Measurements from ENCODE around the gene GPC6.
A peak's percentile ranks its signal among the peaks of the same experiment; 100 is the strongest.
"Not testable (repeated sequence)": the region's sequence is repeated elsewhere in the genome, so short reads cannot be mapped to it uniquely, and the experiment has no call there.

Gene GPC6

DNA sequence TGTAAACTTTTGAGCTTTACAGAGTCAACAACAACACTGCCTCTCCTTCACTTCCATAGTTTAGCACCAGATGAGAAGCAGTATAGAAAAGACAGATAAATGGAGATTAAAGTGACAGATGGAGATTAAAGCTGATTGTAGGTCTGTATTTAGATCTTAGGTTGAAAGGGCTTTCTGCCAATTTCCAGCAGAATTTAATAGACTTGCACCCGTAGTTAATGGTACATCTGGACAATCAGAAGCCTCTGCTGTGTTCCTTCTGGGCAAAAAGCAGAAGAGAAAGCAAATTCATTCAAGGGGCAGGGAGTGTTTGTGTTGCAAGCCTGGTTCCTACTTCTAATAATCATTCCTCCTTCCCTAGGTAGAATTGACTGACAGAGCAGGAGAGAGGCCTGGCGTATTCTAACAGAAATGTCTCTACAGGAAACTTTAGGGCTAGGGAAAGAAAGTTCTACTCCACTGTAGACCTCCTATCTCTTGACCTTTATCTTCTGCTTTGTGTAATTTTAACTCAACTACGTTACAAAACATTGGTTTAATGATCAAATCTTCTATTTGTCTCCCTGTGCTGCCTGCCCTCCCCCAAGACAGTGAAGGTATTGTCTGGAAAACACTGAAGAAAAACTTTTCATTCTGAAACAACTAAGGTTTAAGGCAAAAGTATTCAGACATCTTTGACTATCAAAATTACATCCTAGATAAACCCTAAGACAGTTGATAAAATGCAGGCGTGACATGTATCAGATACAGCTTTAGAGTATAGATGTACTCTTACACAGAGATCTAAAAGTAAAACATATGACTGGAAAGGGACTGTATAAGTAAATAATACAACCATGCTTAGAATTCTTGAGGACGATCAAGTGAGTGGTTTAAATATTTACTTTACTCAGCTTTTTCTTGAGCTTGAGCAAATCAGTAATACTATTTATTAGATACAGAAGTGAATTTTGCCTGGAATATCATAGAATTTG is 44.4 kb downstream of the GPC6 start:
- DNase-seq, result peak; percentile 59

DNA sequence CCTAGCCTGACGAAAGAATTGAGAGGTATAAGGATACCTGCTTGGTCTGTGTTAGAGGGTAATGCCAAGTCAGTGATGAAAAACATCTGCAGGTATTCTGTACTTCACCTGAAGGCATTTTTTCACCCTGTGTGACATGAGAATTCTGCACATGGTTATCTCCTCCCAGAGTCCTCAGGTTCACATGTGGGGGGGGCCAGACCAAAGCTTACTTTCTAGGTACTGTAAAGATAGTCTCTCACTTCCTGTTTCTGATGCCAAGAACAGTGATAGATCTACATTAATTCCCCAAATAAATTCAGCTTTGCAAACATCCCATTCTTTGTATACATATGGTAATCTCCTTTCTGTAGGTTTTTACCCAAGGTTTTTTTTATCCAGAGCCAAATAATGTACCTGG is 53.4 kb downstream of the GPC6 start:
- no peak for DNase-seq

DNA sequence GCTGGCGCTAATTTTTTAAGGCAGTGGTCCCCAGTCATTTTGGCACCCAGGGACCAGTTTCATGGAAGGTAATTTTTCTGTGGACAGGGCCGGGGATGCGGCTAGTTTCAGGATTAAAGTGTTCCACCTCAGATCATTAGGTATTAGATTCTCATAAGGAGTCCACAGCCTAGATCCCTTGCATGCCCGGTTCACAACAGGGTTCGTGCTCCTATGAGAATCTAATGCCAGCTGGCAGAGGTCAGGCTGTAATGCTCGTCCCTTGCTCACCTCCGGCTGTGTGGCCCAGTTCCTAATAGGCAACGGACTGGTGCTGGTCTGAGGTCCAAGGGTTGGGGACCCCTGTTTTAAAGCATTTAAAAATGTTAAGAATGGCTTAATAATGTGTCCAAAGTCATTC is 54.1 kb downstream of the GPC6 start:
- no peak for DNase-seq

DNA sequence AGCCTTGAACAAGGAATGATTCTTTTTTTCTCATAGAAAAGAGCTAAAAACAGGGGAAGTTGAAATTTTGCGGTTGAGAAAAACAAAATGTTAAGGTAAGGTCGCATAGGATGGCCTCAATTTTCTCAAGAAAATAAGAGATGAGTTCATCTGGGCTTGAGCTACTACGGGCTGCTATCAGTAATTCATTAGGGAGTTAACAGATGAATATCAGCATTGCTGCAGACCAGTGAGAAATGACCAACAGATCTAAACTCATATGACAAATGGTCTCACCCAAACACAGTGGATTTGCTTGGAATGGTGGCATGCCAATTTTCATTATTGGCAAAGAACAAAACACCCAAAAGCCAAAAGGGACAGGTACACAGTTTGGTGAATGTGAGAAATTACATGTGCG is 56.6 kb downstream of the GPC6 start:
- no peak for DNase-seq

DNA sequence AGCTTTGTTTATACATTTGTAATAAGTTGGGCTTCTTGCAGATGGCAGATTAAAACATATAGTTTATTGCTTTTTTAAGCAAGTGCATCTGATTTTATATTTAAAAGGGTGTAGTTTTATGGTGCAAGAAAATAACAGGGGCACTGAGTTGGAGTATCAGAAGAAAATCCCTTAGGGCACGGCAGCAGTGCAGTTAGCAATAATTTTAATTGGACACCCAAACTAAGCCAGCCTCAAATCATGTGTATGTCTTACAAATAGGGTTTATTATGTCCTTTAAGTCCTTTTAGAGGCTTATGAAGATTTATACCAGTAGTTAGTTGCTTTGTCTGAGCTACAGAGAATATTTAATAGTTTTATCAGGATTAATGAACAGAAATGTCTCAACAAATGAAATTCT is 57.5 kb downstream of the GPC6 start:
- no peak for DNase-seq

DNA sequence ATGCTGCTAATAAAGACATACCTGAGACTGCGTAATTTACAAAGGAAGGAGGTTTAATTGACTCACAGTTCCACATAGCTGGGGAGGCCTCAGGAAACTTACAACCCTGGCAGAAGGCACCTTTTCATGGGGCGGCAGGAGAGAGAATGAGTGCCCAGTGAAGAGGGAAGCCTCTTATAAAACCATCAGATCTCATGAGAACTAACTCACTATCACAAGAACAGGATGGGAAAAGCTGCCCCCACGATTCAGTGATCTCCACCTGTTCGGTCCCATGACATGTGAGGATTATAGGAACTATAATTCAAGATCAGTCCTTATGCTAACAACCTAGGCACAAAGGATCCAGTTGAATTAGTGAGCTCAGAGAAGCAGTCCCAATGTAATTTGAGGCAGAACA is 59.4 kb downstream of the GPC6 start:
- no peak for DNase-seq

DNA sequence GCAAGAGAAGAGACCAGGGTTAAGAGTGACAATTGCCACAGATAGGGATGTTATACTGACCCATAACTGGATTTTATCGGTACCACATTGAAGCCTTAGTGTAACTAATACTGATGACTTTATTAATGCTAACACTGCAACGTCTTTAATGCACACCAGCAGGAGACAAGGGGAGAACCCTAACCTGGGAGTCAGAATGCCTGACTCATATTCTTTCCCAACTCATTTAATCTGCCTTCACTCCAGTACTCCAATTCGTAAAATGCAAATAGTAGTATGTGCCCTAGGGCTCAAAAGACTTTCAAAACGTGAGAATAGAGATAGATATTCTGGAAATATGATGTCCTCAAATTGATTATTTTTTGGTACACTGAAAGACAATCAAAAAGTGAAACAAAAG is 62.4 kb downstream of the GPC6 start:
- DNase-seq, result no peak

DNA sequence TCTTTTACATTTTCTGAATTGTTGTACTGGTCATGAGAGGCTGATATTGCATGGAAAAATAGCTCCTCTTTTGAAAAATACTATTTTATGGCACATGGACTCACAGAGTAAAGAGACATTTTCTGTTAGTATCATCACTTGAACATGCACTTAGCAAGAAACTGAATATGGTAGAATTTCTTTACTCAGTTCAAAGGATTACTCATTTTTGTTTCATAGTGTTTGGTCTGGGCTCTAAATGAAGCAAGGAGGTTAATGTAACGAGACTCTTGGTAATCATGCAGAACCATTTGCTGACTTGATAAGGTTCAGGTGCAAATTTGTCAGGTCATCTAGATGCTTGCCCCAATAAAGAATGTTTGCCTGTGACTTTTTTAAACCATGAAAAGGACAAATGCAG is 63.2 kb downstream of the GPC6 start:
- no peak for DNase-seq

DNA sequence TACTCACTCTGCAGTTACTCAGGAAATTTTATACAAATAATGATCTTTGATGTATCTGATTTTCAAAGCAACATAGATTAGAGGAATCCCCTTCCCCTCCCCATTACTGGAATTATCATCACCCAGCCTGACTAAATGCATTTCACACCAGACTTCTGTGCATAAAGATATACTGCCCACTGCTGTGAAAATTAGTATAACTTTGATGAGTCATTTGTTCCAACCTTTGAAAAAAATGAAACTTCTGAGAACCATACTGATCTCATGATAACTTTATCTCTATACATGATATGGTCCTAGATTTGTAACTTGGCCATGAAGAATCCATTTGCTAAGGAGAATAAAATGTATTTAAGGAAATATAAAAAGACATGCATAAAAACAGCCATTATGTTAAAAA is 63.9 kb downstream of the GPC6 start:
- DNase-seq, result no peak

DNA sequence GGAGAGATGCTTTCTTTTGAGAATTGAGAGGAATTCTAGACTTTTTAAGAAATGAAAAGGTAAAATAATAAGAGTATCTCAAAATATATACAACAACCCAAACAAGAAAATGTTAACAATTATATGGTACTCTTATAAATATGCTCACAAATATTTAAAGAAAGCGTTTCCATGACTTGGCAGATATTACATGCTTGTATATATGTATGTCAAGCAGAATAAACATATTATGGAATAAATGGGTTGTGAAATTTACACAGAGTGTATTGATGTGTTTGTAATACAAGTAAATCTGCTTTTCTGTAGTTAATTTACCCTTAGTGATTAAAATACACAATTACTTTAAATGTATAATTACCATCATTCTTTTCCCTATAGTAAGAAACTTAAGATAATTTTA is 65.8 kb downstream of the GPC6 start:
- DNase-seq, result no peak

DNA sequence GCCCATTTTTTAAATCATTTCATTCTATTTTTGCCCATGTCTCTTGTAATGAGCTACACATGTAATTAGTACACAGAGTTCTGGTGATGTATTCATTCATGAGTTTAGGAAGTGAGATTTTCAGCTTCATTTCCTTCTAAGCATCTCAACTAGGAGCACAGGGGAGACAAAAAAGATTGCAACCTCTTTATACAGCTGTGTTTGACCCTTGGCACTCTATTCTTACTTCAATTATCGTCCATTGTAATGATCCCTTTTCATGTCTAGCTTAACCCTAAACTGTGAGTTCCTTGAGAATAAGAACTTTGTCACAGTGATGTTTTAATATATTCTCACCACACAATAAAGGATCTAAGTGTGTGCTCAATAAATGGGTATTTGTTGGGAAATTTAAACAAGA is 67.1 kb downstream of the GPC6 start:
- no peak for DNase-seq

DNA sequence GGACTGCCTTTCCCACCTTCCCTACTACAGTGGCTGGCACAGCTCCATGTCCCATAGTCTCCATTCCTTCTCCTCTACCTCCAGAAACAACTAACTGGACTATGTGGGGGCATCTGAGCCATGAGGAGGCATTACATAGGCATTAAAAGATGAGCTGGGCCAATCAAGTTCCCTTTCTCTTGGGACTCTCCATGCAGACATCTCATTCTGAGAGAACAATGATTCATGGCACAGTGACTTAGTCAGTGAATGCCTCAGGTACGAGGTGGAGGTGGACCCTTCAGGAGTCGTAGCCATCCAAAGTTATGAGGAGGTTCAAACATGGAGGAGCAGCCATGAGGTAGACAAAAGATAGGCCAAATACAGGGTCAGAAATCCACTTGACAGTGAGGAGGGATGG is 70.0 kb downstream of the GPC6 start:
- no peak for DNase-seq

DNA sequence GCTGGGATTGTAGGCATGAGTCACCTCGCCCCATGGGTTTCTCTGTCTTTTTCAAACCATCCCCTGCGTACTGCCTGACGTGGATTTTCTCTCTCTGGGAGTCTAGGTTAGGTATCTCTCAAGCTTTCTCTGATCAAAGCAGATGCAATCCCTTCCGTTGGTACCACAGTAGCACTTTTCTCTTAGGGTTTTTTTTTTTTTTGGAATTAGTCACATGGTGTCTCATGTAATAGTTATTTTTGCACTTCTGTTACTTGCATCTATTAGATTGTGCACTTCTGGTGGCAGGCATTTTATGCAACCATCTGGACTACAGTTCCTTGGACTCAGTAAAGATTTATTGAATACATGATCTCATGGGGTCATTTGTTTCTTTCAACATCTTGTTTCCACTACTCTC is 72.1 kb downstream of the GPC6 start:
- no peak for DNase-seq

DNA sequence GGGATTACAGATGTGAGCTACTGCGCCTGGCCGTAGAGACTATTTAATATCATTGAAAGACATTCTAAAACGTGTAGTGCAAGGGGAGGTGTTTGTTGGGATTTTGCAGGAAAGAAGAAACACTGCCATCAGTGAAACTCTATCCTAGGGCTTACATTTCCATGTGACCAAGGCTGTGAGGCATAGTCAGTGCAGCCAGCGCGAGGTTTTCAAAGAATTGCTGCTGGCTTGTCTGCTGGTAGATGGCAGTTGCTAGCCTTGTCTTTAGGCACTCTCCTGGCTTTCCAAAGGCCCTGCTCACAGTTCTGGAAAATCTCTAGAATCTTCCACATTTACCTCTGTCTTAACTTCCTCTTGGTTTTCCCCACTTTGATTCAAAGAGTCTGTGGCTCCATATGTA is 77.5 kb downstream of the GPC6 start:
- no peak for DNase-seq

DNA sequence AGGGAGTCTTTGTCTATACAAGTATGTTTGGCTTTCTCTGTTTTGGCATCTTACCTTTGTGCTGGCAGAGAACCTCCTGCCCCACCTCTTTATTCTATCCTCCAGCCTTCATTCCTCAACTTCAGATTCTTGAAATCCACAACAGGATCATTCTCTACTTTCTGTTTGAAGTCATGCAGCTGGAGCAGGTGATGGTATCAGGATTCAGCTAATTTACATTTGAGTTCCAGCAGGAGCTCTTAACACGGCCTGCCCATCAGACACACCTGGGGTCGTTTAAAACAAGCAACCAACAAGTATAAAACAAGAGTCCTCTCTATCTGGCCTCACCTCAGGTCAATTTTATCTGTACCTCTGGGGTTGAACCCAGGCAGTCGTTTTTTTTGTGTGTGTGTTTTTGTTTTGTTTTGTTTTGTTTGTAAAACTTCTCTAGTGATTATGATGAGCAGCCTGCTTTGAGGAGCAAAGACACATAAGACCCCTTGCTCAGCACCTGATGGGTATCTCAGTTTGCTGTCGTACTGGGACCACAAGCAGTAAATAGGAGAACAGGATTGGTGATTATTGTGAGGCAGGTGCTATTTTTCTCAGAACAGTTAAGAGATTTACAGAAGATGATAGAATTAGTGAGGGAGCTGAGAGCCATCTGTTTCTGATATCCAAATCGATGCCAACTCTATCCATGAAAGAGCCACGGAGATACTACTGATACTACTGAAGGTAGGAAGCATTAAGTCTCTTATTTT is 78.4 kb downstream of the GPC6 start:
- DNase-seq, result no peak

DNA sequence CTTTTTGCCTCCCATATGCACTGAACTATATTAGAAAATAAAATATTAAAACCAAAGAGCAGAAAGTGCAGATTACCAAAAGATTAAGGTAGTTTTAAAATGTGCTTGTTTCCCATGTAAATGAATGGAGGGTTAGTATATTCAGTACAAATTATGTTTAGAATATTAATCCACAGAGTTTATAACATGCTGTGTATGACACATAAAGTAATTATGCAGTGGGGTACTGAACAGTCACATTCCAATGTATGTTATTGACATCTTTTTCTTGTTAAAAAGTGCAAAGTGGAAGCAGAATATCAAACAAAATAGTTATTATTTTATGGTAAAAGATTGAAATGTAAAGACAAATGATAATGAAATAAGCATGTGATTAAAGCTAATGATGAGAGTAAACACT is 79.3 kb downstream of the GPC6 start:
- no peak for DNase-seq

DNA sequence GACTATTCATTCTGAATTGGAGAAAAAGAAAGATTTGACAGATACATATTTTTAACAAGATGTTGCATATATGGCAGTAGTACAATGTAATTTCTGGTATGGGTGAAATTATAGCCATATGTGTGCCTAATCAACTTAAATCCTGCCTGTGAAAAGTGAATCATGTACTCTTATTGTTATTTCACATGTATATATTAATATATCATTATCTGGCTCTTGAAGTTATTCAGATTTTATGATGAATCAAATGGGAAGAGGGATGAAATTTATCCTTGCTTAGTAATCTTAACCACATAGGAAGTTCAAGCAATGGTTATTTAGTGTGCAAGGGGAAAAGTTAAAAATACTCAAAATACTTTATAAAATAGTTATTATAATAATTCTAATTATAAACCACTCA is 80.5 kb downstream of the GPC6 start:
- no peak for DNase-seq

DNA sequence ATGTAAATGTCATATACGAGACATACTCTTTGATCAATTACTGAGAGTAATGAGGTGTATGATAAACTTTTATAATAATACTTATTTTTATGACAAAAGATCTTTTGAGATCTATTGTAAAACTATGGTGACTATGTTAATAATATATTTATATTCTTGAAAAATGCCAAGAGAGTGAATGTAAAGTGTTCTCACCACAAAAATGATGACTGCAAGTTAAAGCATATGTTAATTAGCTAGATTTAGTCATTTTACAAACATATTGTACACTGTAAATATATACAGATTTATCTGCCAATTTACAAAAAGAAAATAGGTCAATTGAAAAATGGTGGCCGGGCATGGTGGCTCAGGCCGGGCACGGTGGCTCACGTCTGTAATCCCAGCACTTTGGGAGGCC is 81.0 kb downstream of the GPC6 start:
- DNase-seq, result no peak

DNA sequence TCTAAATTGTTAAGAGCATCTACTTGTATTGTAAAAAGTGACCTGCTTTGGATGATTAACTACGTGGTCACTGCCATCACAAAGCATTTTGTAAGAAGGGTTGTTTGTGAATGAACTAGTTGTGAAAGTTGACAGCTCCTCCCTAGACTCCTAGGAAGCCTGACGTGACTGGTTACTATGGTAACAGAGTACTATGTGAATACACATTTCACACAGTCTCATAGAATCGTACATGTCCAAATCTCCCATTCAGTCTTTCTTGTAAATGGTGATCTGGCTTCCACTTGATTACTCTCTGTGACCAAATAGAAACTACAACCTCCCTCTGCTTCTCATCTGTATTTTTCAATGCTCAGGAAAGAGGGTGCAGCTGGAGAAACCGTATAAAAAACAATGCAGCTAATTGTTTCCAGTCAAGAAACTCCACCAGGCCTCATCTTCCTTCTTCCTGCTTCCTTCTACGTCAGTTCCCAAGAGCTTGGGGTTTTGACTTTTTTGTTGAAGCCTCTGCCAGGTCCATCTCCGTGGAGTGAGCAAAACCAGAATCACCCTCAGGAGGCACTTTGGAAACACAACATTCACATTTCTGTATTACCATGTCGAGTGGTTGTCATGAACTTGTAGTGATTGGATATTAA is 83.4 kb downstream of the GPC6 start:
- no peak for DNase-seq

DNA sequence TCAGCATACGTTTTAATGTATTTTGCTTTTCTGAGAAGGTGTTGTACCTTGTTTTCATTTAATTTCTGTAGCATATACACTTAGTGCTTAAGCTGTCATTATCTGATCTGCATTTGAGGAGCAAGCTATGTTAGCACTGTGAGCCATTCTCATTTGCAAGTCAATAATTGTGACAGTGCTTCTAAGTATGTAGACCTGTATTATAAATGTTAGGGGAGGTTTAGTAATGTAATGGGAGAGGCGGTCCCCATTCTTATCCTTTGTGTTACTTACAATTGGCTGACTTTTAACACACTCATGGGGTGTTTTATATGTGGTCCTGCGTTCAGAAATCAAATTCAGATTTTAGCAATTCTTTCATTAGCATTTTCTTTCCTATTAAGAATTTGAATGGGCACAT is 90.2 kb downstream of the GPC6 start:
- no peak for DNase-seq

DNA sequence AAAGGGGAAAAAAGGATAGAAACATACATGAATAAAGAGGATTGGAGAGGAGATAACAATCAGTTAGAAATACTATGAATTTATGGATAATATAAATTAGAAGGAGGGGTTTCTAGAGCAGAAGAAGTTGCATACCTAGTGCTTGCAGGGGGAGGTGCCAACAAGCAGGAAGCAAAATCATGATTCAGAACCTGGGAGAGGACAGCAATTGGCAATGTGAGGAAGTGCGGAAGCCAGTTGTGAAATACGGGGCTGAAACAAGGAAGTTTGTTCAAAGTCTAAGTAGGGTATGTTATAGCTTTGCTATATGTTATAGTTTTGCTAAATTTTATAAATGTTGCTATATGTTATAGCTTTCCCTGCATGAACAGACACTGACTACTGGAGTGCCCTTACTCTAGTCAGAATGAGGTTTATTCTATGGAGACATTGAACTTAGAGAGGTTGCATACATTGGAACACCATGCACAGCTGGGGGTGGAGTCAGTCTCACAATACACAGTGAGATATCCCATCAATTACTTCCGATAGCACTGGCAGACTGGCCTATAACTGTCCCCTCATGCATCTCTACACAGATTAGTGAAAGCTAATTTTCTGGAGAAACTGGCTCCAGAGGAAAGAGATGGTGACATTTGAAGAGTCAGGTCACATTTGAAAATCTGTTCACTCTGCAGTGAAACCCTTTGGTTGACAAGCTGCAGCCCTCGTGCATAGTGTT is 92.1 kb downstream of the GPC6 start:
- no peak for DNase-seq

DNA sequence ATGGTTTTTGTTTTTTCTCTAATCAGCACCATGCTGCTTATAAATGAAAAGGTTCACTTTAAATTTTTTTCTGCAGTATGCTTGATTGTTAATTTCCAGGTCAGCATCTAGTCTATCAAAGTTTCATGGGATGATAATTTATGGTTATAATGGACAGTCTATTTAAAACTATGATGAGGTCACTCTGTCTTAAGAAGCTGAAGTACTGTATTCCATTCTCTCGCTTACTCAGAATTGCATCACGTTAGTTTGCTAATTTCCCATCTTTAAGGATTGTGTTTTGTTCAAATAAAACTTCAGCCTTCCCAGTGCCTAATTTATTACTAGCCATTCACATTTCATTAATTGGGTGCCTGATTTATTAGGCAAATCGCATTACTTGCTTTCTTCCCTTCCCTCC is 94.3 kb downstream of the GPC6 start:
- DNase-seq, result no peak

DNA sequence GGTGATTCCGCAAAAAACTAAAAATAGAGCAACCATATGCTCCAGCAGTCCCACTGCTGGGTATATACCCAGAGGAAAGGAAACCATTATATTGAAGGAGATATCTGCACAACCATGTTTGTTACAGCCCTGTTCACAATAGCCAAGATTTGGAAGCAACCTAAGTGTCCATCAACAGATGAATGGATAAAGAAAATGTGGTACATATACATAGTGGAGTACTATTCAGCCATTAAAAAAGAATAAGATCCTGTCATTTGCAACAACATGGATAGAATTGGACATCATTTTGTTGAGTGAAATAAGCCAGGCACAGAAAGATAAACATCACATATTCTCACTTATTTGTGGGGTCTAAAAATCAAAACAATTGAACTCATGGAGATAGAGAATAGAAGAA is 97.3 kb downstream of the GPC6 start:
- not testable (repeated sequence) for DNase-seq
